H9 (cell line): ENCODE data around the gene MLH1. TPM values are rescaled to one million over a fixed set of nuclear protein-coding genes. Genes with fewer than 3 reads are reported as not detected.

ENCODE experiments used
- DNase-seq: peaks from one replicate; pipeline ENCODE4 v3.0.0-alpha.2; 2017
- H2AFZ ChIP-seq: one replicate; pipeline ENCODE4 v1.6.1; 2013; ENCODE audit warnings: mild to moderate bottlenecking, low read length, control low read depth, moderate library complexity
- H2AK5ac ChIP-seq: 2 replicates; pipeline ENCODE4 v1.6.1; 2013; ENCODE audit warnings: low read length, control low read depth, mixed read lengths; ENCODE audit not compliant: insufficient read length
- H2BK120ac ChIP-seq: one replicate; pipeline ENCODE4 v1.6.1; 2013; ENCODE audit warnings: low read depth, mild to moderate bottlenecking, low read length, control low read depth, inconsistent platforms; ENCODE audit not compliant: poor library complexity, severe bottlenecking
- H2BK12ac ChIP-seq: 2 replicates; pipeline ENCODE4 v1.6.1; 2013; ENCODE audit warnings: low read length, control low read depth, mixed read lengths, low read depth; ENCODE audit not compliant: insufficient read length
- H2BK15ac ChIP-seq: 2 replicates; pipeline ENCODE4 v1.6.1; 2013; ENCODE audit warnings: low read depth, low read length, control low read depth
- H2BK20ac ChIP-seq: one replicate; pipeline ENCODE4 v1.6.1; 2013; ENCODE audit warnings: low read depth, mild to moderate bottlenecking, low read length, control low read depth, inconsistent platforms; ENCODE audit not compliant: poor library complexity, severe bottlenecking
- H2BK5ac ChIP-seq: 2 replicates; pipeline ENCODE4 v1.6.1; 2013; ENCODE audit warnings: low read length, control low read depth, mixed read lengths; ENCODE audit not compliant: insufficient read length
- H3K14ac ChIP-seq: 2 replicates; pipeline ENCODE4 v1.6.1; 2013; ENCODE audit warnings: low read length, control low read depth; ENCODE audit not compliant: insufficient read depth
- H3K18ac ChIP-seq: 2 replicates; pipeline ENCODE4 v1.6.1; 2013; ENCODE audit warnings: low read depth, mild to moderate bottlenecking, mixed read lengths, low read length, control low read depth; ENCODE audit not compliant: insufficient read length
- H3K23ac ChIP-seq: 2 replicates; pipeline ENCODE4 v1.6.1; 2013; ENCODE audit warnings: low read length, control low read depth, mixed read lengths, low read depth; ENCODE audit not compliant: insufficient read length
- H3K23me2 ChIP-seq: 2 replicates; pipeline ENCODE4 v1.6.1; 2013; ENCODE audit warnings: low read depth, mild to moderate bottlenecking, mixed read lengths, low read length, control low read depth; ENCODE audit not compliant: insufficient read length, poor library complexity, severe bottlenecking
- H3K27ac ChIP-seq: 2 replicates; pipeline ENCODE4 v1.5.1; 2013; ENCODE audit warnings: low read length, control low read depth, mixed read lengths, low read depth; ENCODE audit not compliant: insufficient read length
- H3K27me3 ChIP-seq: 2 replicates; pipeline ENCODE4 v1.6.1; 2013; ENCODE audit warnings: low read length, control low read depth, inconsistent platforms; ENCODE audit not compliant: insufficient read depth
- H3K4ac ChIP-seq: 2 replicates; pipeline ENCODE4 v1.6.1; 2013; ENCODE audit warnings: low read depth, mild to moderate bottlenecking, control low read depth, inconsistent platforms, low read length, moderate library complexity
- H3K4me1 ChIP-seq: 2 replicates; pipeline ENCODE4 v1.6.1; 2013; ENCODE audit warnings: low read length, control low read depth, inconsistent platforms; ENCODE audit not compliant: insufficient read depth
- H3K4me2 ChIP-seq: 2 replicates; pipeline ENCODE4 v1.6.1; 2013; ENCODE audit warnings: low read length, control low read depth, mixed read lengths; ENCODE audit not compliant: insufficient read length, insufficient read depth
- H3K56ac ChIP-seq: 2 replicates; pipeline ENCODE4 v1.6.1; 2013; ENCODE audit warnings: low read depth, mild to moderate bottlenecking, mixed read lengths, low read length, control low read depth; ENCODE audit not compliant: insufficient read length
- H3K79me1 ChIP-seq: 2 replicates; pipeline ENCODE4 v1.6.1; 2013; ENCODE audit warnings: low read depth, mild to moderate bottlenecking, moderate library complexity, low read length, control low read depth, inconsistent platforms; ENCODE audit not compliant: insufficient read depth, poor library complexity, severe bottlenecking
- H3K79me2 ChIP-seq: 2 replicates; pipeline ENCODE4 v1.6.1; 2013; ENCODE audit warnings: low read length, control low read depth, inconsistent platforms; ENCODE audit not compliant: insufficient read depth
- H3K9ac ChIP-seq: 2 replicates; pipeline ENCODE4 v1.6.1; 2013; ENCODE audit warnings: low read length, control low read depth, mixed read lengths; ENCODE audit not compliant: insufficient read length; ENCODE audit errors: extremely low read depth
- H3K9me3 ChIP-seq: one replicate; pipeline ENCODE4 v1.6.1; 2013; ENCODE audit warnings: low read depth, low read length, inconsistent platforms; ENCODE audit not compliant: control insufficient read depth
- H3T11ph ChIP-seq: one replicate; pipeline ENCODE4 v1.6.1; 2013; ENCODE audit warnings: mild to moderate bottlenecking, low read length, control low read depth, inconsistent platforms
- H4K20me1 ChIP-seq: one replicate; pipeline ENCODE4 v1.6.1; 2013; ENCODE audit not compliant: control insufficient read depth, insufficient read length, insufficient read depth
- H4K5ac ChIP-seq: 2 replicates; pipeline ENCODE4 v1.6.1; 2013; ENCODE audit warnings: low read depth, mild to moderate bottlenecking, mixed read lengths, low read length, control low read depth; ENCODE audit not compliant: insufficient read length
- H4K8ac ChIP-seq: replicated peaks from 2 replicates; pipeline ENCODE4 v1.6.1; 2013; ENCODE audit warnings: low read length, control low read depth, mixed read lengths, low read depth; ENCODE audit not compliant: insufficient read length
- H4K91ac ChIP-seq: 2 replicates; pipeline ENCODE4 v1.6.1; 2013; ENCODE audit warnings: low read depth, mild to moderate bottlenecking, moderate library complexity, mixed read lengths, low read length, control low read depth; ENCODE audit not compliant: insufficient read length
- H3K27ac Mint-ChIP-seq, 3 experiments: 2 replicates in 2 of 3; 3 replicates in 1 of 3; pipeline ENCODE4 v1.8.0; 2020 to 2021; ENCODE audit warnings: mixed read lengths in 3 of 3, mild to moderate bottlenecking in 1 of 3, moderate library complexity in 1 of 3
- H3K27me3 Mint-ChIP-seq: 2 replicates; pipeline ENCODE4 v1.8.0; 2021; ENCODE audit warnings: low read depth, mild to moderate bottlenecking, moderate library complexity, mixed read lengths
- H3K36me3 Mint-ChIP-seq, 3 experiments: 2 replicates in 2 of 3; 3 replicates in 1 of 3; pipeline ENCODE4 v1.8.0; 2020 to 2021; ENCODE audit warnings: low read depth in 3 of 3, mixed read lengths in 3 of 3; ENCODE audit not compliant: insufficient read depth in 1 of 3
- H3K4me1 Mint-ChIP-seq, 2 experiments: 2 replicates each; pipeline ENCODE4 v1.8.0; 2020; ENCODE audit warnings: mixed read lengths in 2 of 2
- H3K4me3 Mint-ChIP-seq, 2 experiments: 2 replicates in 1 of 2; 3 replicates in 1 of 2; pipeline ENCODE4 v1.8.0; 2020 to 2021; ENCODE audit warnings: mild to moderate bottlenecking in 2 of 2, mixed read lengths in 2 of 2, moderate library complexity in 1 of 2
- H3K9me3 Mint-ChIP-seq, 2 experiments: 2 replicates in 1 of 2; 3 replicates in 1 of 2; pipeline ENCODE4 v1.8.0; 2020; ENCODE audit warnings: mild to moderate bottlenecking in 2 of 2, mixed read lengths in 2 of 2, moderate library complexity in 1 of 2
- WGBS: extraction: QIAGEN DNeasy Blood & Tissue Kit; methylation state at CpG from one replicate; pipeline ENCODE4 v1.1.7; 2013; ENCODE audit warnings: missing lambda C conversion rate, low lambda C conversion rate, mixed read lengths; ENCODE audit not compliant: insufficient read length; ENCODE audit errors: extremely low coverage; 5-methylcytosine and 5-hydroxymethylcytosine counted together
- total RNA-seq: library from RNA; stranded (reverse); gene quantifications from 2 replicates; pipeline ENCODE4 v1.2.1, GENCODE V29; 2021
- TF ChIP-seq, protein P1 (sequence below): fragments of 200-600 bp; sonication (generic); conservative IDR thresholded peaks from 3 replicates; pipeline ENCODE4 v1.8.0; 2021; ENCODE audit warnings: antibody characterized with exemption, mild to moderate bottlenecking

Gene MLH1
- total RNA-seq, 1 experiment from 2014 or later: 45.1 TPM

DNA sequence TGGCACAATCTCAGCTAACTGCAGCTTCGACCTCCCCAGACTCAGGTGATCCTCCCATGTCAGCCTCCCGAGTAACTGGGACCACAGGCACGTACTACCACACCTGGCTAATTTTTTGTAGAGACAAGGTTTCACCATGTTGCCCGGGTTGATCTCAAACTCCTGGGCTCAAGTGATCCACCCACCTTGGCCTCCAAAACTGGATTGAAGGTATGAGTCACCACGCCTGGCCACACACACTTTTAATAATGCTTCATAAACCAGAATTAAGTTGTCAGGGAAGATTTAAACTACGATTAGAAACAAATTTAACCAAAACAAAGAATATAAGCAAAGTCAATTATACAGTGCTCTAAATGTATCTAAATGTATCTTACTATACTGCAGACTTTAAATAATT is 93.6 kb downstream of the MLH1 start:
- no peak overlapping the region for H2BK20ac ChIP-seq
- H3K27me3 ChIP-seq: no peaks in the 10 kb centered on the region
- TF ChIP-seq, protein P1, sequence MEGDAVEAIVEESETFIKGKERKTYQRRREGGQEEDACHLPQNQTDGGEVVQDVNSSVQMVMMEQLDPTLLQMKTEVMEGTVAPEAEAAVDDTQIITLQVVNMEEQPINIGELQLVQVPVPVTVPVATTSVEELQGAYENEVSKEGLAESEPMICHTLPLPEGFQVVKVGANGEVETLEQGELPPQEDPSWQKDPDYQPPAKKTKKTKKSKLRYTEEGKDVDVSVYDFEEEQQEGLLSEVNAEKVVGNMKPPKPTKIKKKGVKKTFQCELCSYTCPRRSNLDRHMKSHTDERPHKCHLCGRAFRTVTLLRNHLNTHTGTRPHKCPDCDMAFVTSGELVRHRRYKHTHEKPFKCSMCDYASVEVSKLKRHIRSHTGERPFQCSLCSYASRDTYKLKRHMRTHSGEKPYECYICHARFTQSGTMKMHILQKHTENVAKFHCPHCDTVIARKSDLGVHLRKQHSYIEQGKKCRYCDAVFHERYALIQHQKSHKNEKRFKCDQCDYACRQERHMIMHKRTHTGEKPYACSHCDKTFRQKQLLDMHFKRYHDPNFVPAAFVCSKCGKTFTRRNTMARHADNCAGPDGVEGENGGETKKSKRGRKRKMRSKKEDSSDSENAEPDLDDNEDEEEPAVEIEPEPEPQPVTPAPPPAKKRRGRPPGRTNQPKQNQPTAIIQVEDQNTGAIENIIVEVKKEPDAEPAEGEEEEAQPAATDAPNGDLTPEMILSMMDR: no peak
- no peaks in the 10 kb centered on the region for H3K9me3 ChIP-seq
- H4K8ac ChIP-seq: no peak overlapping the region
- H3K14ac ChIP-seq: no peak overlapping the region
- no peak overlapping the region for H2BK120ac ChIP-seq
- H3T11ph ChIP-seq: no peak overlapping the region
- H2BK15ac ChIP-seq: no peak overlapping the region
- no peaks in the 10 kb centered on the region for H3K4me1 Mint-ChIP-seq
- no peak overlapping the region for H3K9ac ChIP-seq
- no peak overlapping the region for H2AFZ ChIP-seq
- no peak overlapping the region for H3K23ac ChIP-seq
- no peaks in the 10 kb centered on the region for H3K79me1 ChIP-seq
- no peaks in the 10 kb centered on the region for H3K9me3 Mint-ChIP-seq
- no peak for DNase-seq
- no peak overlapping the region for H3K27ac ChIP-seq
- no peak overlapping the region for H4K5ac ChIP-seq
- H3K4ac ChIP-seq: no peak overlapping the region
- no peak overlapping the region for H3K4me3 Mint-ChIP-seq
- no peaks in the 10 kb centered on the region for H3K4me1 ChIP-seq
- no peak overlapping the region for H3K56ac ChIP-seq
- WGBS: no CpG with 5 or more reads among the region's 6 CpGs
- H3K27me3 Mint-ChIP-seq: no peaks in the 10 kb centered on the region
- peak overlapping the region in 1 of 3 experiments; percentile 53; a peak in 3 of 7 replicates for H3K27ac Mint-ChIP-seq
- no peaks in the 10 kb centered on the region for H3K79me2 ChIP-seq
- H2AK5ac ChIP-seq: no peak overlapping the region
- H3K4me2 ChIP-seq: no peak overlapping the region
- peaks cover 0 to 9% (median 6%) of the 10 kb centered on the region in 3 experiments; a peak in 5 of 7 replicates for H3K36me3 Mint-ChIP-seq
- no peak overlapping the region for H2BK12ac ChIP-seq
- no peaks in the 10 kb centered on the region for H3K23me2 ChIP-seq
- H2BK5ac ChIP-seq: no peak overlapping the region
- H3K18ac ChIP-seq: no peak overlapping the region
- no peak overlapping the region for H4K91ac ChIP-seq
- H4K20me1 ChIP-seq: no peaks in the 10 kb centered on the region
